ENCODE data around the gene LMAN1L.

LMAN1L gene

GRCh38 chr15:74838137-74838516 is 25.5 kb downstream of the LMAN1L start:
- no peak for DNase-seq (ENCODE audit: low read depth)

GRCh38 chr15:74838746-74839525 is 26.3 kb downstream of the LMAN1L start:
- no peak for DNase-seq (ENCODE audit: low read depth)

DNA sequence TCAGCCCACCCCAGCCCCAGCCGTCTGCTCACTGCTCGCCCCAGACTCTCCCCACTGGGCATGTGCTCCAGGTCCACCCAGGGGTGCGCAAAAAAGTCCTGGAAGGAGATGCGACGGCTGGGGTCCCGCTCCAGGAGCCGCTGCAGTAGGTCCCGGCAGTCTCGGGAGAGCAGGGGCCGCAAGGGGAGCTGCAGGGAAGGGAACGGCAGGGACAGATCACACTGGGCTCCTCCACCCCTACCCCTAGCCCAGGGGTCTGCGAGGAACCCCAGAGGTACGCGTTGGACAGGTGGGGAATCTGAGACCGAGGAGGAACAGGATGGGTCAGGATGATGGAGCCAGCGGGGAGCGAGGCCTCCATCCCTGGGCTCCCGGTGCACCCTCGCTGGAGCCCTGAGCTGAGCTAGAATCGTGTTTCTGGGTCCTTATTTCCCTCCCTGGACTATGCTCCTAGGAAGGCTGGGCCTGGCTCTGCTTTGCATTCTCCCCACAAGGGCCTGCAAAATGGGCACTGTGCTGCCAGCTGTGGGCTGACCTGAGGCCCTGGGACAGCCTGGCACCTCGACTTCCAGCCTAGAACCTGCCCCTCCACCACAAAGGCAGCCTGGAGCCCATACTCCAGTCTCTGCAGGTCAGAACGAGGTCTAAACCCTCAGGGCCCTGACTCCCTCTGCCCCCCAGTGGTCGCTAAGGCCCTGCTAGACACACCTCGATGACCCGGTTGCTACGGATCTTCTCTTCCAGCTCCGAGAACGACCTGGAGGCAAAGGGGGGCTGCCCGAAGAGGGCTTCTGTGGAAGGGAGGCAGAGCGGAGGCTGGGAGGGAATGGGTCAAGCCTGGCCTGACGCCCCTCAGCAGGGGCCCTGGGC is 27.1 kb downstream of the LMAN1L start:
- no peak for DNase-seq (ENCODE audit: low read depth)

DNA sequence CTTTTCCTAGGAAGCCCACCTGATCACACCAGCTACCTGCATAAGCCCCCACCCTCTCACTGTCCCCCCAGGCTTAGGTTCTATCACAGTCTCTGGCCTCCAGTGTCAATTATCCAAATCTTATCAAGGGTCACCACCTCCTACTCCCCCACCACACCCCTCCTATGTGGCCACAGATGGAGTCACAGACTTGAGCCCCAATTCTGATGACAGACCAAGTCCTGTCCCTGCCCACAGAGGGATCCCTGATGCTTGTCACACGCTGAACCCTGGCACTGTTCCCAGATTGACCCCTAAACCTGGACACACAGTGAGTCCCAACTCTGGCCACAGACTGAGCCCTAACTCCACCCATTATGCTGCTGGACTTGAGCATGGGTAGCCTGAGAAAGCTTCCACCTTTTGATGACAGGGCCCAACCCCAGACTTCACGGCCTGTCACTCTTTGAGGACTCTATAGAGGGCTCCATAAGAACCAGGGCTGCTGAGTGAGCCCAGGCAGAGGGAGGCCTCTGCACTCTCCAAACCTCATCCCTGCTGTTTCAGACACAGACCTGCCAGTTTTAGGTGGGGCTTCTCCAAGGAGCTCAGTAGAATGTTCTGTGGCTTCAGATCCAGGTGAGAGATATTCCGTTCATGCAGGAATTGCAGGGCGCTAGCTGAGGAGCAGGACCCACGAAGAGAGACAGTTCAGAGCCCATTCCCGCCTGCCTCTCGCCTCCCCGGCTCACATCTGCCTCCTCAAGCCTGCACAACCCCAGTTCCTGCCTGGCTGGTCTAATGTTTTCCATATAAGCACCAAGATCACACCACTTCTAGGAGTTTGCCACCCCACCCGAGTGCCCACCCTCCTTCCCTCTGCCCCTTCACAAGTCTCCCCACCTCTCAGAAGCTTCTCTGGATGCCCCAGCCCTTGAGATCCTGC is 28.5 kb downstream of the LMAN1L start:
- no peak for DNase-seq (ENCODE audit: low read depth)

DNA sequence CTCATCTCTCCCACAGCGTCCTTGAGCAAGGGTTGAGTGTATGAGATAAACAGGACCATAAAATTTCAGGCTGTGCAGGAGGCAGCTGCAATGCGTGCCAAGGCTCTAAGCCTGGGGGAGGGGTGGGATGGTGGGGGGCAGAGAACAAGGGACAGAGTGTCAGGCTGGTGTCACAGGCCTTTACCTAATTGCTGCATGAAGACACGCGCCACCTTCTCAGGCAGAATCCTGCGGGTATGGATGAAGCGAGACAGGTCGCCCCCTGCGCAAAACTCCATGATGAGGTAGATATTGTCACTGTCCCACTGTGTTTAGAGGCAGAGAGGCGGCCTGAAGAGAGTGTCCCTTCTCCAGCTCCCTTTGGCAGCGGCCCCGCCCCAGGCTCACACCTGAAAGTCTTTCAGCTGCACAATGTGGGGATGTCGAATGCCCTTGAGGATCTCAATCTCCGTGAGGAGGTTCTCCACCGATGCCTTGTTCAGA is 29.3 kb downstream of the LMAN1L start:
- DNase-seq (ENCODE audit: low read depth) = no peak

GRCh38 chr15:74842581-74843444 is 30.2 kb downstream of the LMAN1L start, which contains the start of gene ULK3:
Gene ULK3, minus strand, starts transcription at chr15:74843156. Its CDS starts 51 bp downstream, at chr15:74843105.
- DNase-seq (ENCODE audit: low read depth) = peak; percentile 87

- DNase-seq (ENCODE audit: low read depth) = no peak
Measured at GRCh38 chr15:74843445-74843828, 30.8 kb downstream of the LMAN1L start.

DNA sequence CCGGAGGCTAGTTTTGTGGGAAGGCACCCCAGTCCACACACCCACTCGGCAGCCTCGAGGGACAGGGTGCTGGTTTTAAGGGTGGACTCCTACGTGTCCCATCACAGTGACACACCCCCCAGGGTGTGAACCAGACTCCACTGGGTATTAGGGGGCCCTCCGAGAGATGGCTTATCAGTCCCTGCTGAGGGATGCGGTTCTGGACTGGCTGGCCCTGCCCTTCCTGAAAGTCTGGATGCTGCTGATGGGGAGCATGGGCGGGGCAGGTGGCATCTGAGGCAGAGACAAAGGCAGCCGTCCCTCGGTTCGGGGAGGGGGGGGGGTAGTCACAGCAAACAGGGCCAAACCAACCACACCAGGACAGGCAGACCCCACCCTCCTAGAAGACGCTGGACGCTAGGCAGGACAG is 31.3 kb downstream of the LMAN1L start:
- no peak for DNase-seq (ENCODE audit: low read depth)

DNA sequence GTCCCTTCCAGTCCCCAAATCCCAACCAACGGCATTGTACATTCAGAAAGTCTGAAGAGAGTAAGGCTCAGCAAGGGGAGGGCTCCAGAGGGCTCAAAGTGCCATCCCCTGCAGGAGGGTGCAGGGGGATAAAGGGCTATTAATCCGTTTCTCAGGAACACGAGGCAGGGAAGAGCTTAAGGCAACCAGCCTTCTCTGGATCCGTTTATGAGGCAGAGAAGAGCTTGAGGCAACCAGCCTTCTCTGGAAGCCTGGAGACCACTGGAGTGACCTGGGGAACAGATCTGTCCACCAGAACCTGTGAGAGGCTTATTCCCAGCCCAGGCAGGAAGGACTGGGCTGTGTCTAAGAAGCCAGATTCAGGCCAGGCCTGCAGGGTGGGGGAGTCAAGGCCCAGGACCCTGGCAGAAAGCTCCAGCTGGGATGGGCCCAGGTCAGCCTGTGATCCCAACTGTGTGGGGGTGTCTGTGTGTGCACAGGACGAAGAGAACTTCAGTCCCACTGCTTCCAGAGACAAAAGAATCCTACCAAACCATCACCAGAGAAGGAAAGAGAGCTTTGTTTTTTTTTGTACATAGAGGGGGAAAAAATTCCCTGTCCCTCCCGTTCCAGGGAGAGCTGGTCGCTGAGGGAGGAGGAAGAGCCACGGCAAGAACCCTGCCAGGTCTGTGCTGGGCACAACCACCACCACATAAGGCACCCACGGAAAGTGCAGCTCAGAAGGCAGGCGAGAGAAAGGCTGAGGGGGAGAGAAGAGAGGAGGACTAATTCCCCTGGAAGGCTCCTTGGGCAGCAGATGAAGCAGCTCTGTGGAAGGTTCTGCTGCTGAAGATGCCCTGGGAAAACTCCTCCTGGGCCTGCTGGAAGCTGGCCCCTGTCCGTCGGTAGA is 31.9 kb downstream of the LMAN1L start:
- no peak for DNase-seq (ENCODE audit: low read depth)

DNA sequence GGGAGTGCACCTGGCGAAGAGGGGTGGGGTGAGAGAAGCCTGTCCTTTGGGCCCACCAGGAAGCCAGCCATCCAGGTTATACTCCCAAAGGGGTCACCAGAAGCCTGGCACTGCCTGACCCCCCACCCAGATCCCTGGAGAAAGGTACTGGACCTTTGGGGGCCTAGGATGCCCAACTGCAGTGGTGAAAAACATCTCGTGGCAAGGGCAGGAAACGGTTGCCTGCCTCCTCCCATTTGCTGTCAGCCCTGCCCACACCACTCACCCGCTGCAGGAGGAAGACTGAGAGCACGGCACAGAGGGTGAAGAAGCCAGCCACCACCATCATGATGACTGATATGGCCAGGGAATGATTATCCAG is 32.6 kb downstream of the LMAN1L start:
- peak; percentile 41 for DNase-seq (ENCODE audit: low read depth)

DNA sequence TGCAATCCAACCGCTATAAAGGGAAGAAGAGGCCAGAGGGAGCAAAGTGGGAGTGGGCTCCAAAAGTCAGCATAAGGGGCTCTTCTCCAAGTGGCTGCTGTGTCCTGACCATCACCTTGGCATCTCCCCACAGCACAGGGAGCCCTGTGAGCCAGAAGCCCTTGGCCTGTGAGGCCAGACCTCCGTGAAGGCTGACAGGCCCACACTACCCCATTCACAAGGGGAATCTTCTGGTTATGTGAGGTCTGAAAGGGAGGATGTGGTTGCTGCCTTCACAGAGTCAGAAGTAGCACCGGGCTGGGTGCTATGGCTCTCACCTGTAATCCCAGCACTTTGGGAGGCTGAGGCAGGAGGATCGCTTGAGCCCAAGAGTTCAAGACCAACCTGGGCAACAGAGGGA is 32.9 kb downstream of the LMAN1L start:
- DNase-seq (ENCODE audit: low read depth) = no peak

- no peak for DNase-seq (ENCODE audit: low read depth)
Measured at GRCh38 chr15:74847432-74847831, 34.8 kb downstream of the LMAN1L start.

- no peak for DNase-seq (ENCODE audit: low read depth)
Measured at GRCh38 chr15:74850393-74850792, 37.8 kb downstream of the LMAN1L start.

DNA sequence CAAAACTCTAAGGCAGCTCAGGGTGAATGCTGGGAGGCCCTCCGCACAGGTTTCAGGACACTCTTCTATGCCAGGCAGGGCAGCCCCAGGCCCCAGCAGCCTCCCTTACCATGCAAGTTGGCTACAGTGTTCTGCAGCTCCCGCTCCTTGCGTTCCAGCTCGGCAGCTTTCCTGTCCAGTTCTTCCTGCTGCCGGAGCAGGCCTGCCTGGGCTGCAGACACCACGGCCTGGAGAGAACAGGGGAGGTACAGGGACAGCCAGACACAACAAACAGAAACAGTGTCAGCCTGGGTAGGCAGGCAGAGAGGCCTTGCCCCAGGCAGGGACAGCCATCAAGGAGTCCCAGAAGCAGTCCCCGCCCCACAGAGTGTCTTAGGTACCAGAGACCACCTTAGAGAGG is 39.3 kb downstream of the LMAN1L start:
- DNase-seq (ENCODE audit: low read depth) = no peak

- no peak for DNase-seq (ENCODE audit: low read depth)
Measured at GRCh38 chr15:74854453-74855022, 41.9 kb downstream of the LMAN1L start.

GRCh38 chr15:74855857-74856256 is 43.2 kb downstream of the LMAN1L start:
- no peak for DNase-seq (ENCODE audit: low read depth)

- no peak for DNase-seq (ENCODE audit: low read depth)
Measured at GRCh38 chr15:74856537-74856936, 43.9 kb downstream of the LMAN1L start.

DNA sequence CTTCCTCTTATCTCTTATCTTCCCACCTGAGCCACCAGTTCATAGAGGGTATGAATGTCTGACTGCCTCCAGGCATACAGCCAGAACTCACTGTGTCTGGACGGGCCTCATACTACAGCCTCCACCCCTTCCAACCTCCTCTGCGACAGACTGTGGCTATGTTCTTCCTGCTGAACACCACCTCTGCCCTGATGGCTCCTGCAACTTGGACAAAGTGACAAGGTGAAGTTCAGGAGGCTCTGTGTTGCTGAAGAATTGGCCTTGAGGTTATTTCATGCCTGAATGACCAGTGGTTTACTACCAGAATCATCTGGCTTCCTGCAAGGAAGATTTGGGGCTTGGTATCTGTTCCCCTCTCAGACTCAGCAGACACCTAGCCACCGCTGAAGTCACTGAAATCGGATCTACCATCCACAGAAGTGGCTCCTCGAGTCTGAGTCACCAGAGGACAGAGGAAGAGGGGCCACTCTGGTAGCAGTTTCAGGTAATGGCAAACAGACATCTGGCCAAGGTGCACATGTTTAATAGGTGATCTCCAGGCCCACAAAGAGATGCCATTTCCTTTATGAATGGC is 44.5 kb downstream of the LMAN1L start:
- no peak for DNase-seq (ENCODE audit: low read depth)

DNA sequence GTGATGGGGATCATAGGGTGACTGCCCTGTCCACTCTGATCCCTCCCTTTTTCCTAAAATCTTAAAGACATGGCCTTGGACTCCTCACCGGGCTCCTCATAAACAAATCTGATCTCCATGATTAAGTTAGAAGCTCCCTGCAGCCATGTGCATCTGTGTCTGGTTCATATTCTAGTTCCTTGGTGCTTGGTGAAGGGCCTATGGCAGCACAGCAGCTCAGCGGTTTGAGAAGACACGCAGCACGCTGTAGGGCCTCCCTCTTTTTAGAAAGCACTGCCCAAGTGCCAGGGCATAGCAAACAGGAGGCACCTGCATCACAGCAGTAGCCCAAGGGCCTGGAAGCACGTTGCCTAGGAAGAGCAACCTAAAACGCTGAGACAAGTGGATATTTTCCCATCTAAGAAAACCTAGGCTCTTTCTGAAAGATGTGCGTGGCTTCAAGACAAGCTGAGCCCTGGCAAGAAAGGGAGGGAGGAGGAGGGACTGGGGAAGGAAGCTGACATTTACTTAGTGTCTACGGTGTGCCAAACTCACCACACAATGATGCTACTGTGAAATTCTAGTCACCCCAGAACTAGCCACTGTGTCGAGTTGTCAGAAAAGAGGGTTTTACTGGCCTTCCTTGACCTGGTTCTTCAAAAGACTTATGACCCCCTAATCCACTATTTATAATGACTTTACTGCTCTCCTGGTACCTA is 45.2 kb downstream of the LMAN1L start:
- no peak for DNase-seq (ENCODE audit: low read depth)

All from activated gamma-delta T cell treated with anti-CD3 and anti-CD28 coated beads, Interleukin-2, amount 50 U/mL, for 16 hours (primary cell).